GM18498 (cell line): ENCODE measurements around the gene ASTL.
A peak's percentile ranks its signal among the peaks of the same experiment; 100 is the strongest.

ENCODE experiments used
- ATAC-seq: cut with Tn5 transposase; IDR thresholded peaks from one replicate; pipeline ENCODE4 v1.9.1; 2021; ENCODE audit warnings: mild to moderate bottlenecking, moderate library complexity; ENCODE audit not compliant: unreplicated experiment

ASTL gene

DNA sequence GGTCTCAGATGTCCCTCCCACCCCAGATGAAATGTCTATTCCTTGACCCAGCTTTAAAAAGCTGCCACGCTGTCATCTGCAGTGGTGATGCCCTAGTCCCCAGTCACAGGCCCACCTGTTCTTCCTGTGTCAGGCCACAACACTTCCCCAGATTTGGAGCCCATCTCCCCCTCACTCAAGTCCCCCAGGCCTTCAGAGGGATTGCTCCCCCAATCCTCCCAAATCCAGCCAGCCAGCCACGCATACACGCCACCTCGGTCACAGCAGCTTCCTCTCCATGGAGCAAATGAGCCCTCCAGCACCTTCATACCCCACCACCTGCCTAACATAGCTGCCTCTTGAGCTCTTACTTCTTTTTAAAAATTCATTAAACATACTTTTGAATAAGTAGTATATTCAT is 7.8 kb downstream of the ASTL start:
- no peak for ATAC-seq

GRCh38 chr2:96129528-96130120 is 8.7 kb downstream of the ASTL start:
- no peak for ATAC-seq

- ATAC-seq: no peak
These were observed 9.8 kb downstream of the ASTL start for GRCh38 chr2:96128456-96128855.

DNA sequence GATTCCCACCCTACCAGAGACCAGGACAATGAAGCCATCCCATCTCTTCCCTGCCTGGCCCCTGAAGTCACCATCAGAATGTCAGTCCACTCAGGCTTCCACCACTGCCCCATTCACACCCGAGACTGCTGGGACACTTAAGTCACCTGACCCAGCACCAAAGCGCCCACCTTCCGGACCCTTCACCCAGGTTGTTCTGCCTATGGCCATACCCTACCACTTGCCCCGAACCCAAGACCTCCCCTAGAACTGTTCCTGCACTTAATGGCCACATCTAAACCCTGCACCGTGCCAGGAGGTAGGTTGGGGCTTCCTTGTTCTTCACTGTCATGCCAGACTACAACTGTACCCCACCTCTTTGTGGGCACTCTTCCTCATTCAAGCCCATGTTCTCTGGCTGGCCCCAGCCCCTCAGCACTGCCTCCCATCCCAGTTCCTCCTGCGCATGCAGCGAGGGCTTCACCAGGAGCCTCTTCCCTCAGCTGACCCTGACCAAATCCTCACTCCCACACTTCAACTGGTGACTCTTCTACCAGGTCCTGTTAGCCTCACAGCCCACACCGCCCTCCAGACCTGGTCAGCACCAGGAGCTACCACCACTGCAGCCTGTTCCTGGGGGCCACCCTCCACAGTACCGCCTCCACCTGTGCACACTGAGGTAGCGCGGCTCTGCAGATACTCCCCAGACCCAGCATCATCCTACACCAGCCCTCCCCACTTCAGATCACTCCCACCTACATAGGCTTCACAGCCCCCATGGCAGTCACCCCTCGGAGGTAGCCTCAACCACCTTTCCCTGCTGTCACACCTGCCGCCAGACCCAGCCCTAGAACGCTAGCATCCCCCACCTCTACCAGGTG is 13.7 kb downstream of the ASTL start:
- no peak for ATAC-seq

DNA sequence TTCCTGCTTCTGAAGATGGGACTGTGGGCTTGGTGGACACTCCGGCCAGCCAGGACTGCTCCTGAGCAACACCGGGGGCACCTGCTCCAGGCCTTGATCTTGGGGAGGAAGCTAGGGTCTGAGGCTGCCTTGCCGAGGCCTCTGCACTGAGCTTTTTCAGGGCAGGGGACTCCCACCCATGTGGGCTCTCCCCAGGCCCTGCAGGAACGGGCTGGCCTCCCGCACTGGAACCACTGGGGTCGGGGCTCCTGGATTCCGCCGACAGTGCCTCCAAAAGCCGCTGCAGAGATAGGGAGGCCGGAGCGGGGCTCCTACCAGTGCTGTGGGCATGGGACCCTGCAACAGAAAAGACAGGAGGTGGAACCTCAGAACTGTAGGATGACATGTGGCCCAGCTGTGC is 14.4 kb downstream of the ASTL start:
- no peak for ATAC-seq

- ATAC-seq: no peak
These were observed 15.0 kb downstream of the ASTL start for GRCh38 chr2:96123290-96123689.

DNA sequence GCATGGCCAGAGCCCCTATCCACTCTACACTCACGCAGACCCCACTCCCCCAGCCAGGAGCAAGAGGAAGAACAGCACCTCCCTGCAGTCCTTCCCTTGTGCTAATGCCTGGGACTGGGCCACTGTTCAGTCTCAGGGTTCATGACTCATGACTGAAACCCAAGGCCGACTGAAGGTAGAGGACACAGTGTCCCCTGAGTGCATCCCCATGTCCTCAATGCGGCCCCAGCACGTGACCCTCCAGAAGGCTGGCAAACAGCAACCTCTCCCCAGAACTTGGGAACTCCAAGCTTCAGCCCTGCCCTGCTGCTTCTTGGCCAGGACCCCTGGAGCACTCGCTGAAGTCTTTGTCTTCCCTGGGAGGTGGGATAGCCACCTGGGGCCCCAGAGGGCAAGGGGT is 15.9 kb downstream of the ASTL start:
- no peak for ATAC-seq

DNA sequence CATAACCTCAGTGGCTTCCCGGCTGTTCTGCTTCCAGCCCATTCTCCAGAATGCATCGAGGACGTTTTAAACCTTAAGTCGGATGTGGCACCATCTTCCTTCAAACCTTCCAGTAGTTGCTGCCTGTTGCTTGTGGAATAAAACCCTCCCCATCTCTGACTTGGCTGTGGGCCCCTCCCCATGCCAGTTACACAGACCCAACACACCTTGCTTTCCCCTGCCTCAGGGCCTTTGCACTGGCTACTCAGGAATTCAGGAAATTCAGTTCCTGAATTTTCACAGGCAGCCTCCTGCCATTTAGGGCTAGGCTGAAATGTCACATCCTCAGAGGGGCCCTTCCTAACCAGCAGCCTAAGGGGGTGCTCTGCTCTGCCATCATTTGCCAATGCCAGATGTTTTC is 16.9 kb downstream of the ASTL start:
- no peak for ATAC-seq

DNA sequence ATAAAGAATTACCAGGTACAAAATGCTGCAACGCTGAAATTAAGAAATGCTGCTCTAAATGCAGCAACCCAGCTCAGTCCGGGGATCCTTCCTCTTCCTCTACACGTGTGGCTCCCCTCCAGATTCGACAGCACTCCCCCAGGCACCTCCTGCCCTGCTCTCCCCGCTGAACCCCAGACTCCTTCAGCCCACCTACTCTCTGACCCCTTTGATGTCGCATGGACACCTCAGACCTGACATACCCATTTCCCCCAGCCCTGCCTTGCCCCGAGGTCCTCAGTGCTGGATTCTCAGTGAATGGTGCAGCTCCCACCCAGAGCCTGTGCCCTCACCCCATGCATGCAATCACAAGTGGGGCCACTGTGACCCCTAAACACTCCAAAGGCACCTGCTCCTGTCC is 17.3 kb downstream of the ASTL start:
- ATAC-seq: no peak

- ATAC-seq: no peak
These were observed 18.1 kb downstream of the ASTL start for GRCh38 chr2:96120091-96120720.

- no peak for ATAC-seq
These were observed 18.9 kb downstream of the ASTL start for GRCh38 chr2:96119389-96119751.

GRCh38 chr2:96118698-96119388 is 19.5 kb downstream of the ASTL start:
- ATAC-seq: no peak

- no peak for ATAC-seq
These were observed 20.4 kb downstream of the ASTL start for GRCh38 chr2:96117701-96118588.

DNA sequence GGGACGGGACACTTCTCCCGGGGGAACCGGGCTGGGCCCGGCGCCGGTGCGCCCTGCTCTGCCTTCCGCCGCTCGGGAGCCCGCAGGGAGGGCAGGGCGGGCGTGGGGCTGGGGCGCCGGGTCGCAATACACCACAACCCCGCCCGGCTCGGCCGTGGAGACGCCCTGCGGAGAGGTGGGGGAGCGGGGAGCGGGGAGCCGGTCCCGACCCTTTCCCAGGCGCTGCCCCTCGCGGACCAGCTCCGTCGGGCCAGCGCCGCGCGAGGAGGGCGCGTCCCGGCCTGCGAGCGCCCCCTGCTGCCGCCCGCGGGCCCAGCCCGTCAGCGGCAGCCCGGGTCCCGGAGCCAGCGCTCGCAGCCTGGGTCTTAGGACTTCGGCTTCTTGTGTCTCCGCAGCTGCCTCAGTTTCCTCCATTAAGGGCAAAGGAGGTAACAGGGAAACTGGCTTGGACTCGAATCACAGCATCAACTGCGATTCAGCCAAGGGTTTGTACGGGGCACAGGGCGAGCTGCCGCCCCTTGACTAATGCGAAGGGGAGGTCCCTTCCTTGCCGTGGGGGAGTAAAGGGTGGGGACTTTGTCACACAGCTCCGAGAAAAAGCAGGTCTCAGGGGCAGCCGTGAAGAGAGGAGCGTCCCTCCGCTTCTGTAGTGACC is 21.3 kb downstream of the ASTL start:
- peak; percentile 79 for ATAC-seq

GRCh38 chr2:96116424-96116878 is 21.9 kb downstream of the ASTL start, which contains the start of gene ADRA2B:
ADRA2B (minus strand) TSS chr2:96116571; CDS start chr2:96116149, 422 bp downstream.
- peak; percentile 52 for ATAC-seq

DNA sequence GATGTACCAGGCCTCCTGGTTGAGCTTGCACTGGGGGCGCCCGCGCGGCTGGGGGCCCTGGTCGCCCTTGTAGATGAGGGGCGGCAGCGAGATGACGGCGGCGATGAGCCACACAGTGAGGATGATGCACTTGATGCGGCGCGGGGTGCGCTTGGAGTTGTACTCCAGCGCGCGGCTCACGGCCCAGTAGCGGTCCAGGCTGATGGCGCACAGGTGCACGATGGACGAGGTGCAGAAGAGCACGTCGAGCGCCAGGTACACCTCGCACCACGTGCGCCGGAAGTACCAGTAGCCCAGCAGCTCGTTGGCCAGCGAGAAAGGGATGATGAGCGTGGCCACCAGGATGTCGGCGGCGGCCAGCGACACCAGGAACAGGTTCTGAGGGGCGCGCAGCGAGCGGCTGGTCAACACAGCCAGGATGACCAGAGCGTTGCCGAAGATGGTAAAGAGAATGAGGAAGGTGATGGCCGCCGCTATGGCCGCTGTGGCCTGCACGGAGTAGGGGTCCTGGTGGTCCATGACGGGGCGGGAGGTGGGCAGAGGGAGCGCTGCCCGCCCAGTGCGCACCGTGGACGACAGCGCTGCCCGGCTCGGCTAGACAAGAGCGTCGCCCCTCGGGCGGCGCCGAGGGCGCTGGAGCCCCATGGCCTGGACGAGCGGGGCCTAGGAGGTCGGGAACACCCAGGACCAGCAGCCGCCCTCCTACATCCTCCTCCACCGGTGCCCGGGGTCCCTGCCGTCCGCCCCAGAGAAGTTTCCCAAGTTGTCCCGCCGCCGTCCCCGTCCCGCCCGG is 22.5 kb downstream of the ASTL start:
- peak; percentile 4 for ATAC-seq

GRCh38 chr2:96114903-96115581 is 23.3 kb downstream of the ASTL start:
- ATAC-seq: no peak

GRCh38 chr2:96114546-96114902 is 23.8 kb downstream of the ASTL start:
- ATAC-seq: no peak

GRCh38 chr2:96113951-96114350 is 24.4 kb downstream of the ASTL start:
- no peak for ATAC-seq
